NCI-H2227 (cell line): ENCODE data around the gene FUBP1.
"Not testable (repeated sequence)": the region's sequence is repeated elsewhere in the genome, so short reads cannot be mapped to it uniquely, and the experiment has no call there.

ENCODE experiments used
- DNase-seq: peaks from one replicate; lab custom pipeline; 2025; ENCODE audit not compliant: unreplicated experiment; lab: John Stamatoyannopoulos, UW

FUBP1 gene

DNA sequence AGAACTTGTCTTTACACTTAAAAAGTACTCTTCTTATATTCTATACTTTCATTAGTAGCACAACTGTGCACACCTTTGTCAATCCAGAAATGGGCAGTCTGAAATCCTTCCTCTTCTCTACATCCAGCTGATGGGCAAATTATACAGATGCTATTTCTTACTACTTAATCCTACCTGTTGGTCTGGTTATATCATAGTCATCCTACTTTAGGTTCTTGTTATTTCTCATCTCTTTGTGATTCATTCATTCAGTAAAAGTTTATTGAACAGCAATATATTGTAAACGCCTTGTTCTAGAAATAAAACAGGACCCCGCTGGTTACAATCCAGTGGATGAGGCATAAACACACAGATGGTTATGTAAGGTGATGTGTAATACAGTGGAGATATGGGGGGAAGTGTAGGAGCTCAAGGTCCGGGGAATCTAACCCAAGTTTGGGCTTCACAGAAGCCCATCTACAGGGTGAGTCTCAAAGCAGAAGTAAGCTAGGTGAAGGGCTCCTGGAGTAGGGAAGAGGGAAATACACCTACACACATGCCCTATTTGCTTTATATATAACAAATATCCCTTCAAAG lies 11.8 kb upstream of the FUBP1 start:
- no peak for DNase-seq

DNA sequence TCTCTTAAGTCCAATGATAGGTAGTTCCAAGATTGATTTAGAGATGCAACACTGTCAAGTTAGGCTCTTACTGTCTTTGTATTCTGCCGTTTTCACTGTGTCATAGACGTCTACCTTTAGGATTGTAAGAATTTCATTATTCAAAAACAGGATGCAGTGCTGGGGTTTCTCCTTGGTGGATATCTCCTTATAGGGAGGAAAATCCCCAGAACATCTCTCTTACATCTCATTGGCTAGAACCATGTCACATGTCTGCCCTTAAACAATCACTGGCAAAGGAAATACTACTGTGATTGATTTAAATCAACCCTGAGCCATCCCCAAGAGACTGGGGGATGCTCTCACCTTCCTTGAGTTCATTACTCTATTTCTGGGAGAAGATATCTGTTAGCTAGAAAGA lies 10.9 kb upstream of the FUBP1 start:
- DNase-seq: no peak

DNA sequence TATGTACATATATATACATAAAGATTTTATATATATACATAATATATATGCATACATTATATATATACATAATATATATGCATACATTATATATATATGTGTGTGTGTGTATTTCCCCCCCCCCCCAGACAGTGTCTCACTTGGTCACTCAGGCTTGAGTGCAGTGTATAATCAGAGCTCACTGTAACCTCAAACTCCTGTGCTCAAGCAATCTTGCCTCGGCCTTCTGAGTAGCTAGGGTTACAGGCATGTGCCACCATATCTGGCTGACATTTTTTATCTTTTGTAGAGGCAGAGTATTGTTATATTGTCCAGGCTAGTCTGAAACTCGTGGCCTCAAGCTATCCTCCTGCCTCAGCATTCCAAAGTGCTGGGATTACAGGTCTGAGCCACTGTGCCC lies 9.0 kb upstream of the FUBP1 start:
- DNase-seq: no peak

DNA sequence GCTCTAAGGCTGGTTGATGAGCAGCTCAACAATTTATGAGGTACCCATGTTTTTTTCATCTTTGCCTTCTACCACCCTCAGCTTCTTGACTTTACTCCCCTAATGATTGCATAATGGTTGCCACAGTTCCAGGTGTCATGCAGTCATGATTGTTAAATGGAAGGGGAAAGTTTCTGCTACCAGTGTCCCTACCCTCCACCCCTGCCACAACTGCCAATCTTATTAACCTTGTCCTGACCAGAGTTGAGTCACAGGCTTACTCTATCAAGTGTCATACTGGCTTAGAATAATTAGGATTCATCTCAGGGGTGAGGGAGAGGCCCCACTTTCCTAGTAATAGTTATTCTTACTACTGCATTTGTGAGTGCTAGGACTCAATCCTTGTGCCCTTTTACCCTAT lies 7.9 kb upstream of the FUBP1 start:
- no peak for DNase-seq

DNA sequence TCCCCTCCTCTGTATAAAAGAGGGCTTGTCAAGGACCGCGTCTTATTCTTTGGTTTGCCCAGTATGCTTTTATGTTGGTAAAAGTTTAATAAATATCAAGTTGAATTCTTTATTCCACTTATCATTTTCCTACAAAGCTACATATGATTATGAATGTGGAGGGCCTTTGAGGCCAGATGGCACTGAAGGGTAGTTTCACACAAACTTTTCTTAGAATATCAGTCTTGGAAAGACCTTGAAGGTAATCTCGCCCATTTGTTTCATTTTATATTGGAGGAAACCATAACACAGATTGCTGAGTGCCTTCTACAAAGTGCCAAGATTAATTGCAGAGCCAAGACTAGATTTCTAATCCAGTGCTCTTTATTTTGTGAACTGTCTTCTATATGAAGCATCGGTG lies 5.8 kb upstream of the FUBP1 start:
- DNase-seq: no peak

DNA sequence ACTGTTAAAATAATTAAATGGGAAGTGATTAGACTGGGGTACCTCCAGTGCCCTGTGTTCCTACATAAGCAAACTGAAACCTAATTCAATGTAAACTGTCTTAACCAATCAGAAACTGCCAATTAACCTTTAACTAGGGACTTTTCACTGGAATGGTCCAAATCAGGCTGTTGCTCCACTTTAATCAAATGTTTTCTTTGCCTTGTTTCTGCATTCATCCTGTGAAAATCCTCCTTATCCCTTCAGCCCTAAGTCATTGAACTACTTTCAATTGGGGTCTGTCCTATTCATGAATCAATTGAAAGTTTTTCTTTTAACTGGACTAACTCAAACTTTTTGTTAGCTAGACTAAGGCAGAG lies 5.1 kb upstream of the FUBP1 start:
- DNase-seq: no peak

DNA sequence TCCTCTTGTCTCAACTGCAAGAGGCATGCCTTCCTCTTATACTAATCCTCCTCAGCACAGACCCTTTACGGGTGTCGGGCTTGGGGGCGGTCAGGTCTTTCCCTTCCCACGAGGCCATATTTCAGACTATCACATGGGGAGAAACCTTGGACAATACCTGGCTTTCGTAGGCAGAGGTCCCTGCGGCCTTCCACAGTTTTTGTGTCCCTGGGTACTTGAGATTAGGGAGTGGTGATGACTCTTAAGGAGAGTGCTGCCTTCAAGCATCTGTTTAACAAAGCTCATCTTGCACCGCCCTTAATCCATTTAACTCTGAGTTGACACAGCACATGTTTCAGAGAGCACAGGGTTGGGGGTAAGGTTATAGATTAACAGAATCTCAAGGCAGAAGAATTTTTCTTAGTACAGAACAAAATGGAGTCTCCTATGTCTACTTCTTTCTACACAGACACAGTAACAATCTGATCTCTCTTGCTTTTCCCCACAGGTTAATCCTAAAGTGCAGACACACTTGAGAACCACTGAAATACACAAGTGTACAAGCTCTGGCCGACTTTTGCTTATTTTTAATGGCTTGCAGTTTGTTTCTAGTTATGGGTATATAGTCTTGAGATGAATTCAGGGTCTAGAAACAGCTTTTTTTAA lies 4.6 kb upstream of the FUBP1 start:
- not testable (repeated sequence) for DNase-seq

DNA sequence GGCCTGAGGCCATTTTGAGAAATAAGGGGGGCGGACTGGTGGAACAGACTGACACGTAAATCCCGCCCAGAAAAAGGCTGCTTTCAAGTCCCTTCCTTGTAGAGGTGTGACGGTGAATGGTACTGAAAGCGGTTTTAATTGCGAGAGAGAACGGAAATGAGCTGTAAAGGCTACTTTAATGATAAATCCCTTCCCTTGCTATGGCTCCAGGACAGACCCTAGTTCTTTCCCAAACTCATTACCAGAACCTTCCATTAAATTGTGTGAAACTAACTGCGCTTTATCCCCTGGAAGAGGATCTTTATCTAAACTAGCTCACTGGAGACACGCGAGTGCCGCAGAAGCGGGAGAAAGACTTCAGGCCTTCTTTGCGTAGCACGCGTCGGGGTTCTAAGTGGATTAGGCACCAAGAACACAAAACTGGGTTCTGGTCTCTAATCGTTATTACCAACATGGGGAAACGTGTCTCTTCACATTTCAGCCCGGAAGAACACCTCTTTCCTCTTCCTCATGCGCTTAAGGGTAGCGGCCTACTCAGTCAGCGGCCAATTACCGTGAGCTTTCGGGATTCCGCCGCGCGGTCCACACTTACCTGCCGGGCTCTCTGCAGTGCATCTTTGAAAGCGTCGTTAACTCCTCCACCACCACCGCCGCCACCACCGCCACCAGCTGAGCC lies 441 bp downstream of the FUBP1 start:
- DNase-seq: peak; percentile 90

DNA sequence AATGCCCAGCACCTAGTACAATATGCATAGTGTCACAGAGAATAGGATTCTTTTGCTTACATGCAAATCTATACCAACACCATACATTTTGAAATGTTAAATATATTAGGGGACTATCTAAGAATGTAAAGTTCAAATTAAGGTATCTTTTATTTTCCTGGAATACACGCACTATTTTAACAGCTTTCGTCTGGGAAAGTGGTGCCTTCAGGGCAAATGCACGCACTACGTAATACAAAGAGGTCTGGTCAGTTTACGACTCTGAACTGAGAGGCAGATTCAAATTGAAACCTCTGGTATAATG lies 931 bp downstream of the FUBP1 start:
- DNase-seq: no peak

DNA sequence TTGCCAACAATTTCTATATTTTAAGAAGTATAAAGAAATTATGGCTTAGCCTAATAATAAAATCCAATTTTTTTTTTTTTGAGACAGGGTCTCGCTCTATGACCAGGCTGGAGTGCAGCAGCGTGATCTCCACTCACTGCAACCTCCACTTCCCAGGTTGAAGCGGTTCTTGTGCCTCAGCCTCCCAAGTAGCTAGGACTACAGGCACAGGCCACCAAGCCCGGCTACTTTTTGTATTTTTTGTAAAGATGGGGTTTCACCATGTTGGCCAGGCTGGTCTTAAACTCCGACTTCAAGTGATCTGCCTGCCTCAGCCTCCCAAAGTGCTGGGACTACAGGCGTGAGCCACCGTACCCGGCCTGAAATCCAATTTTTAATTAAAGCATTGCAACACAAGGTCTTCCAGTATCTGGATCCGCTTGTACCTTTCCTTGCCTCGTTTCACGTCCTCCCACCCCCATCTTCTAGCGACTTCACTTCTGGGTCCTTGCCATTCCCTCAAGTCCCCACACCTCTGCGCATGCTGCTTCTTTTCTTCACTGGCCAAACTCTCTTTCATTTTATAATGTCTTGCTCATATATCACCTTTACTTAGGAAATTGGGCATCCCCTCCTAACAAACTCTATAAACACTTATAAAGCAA lies 2.3 kb downstream of the FUBP1 start:
- no peak for DNase-seq

DNA sequence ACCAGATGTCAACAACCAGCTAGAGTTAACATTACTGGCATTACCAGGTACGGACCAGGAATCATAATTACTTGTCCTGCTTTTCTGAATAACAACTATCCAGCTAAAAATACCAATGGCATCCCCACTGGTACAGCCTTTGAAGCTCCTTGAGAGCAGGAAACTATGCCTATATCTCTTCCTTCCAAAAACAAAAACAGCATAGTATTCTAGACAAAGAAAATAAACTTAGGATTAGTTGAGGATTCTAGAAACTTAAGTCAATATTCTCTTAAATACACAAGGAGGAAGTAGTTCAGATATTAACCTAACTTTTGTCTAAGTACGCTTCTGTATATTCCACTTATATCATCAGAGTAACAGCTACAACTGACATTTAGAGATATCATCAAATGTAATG lies 3.0 kb downstream of the FUBP1 start:
- no peak for DNase-seq

DNA sequence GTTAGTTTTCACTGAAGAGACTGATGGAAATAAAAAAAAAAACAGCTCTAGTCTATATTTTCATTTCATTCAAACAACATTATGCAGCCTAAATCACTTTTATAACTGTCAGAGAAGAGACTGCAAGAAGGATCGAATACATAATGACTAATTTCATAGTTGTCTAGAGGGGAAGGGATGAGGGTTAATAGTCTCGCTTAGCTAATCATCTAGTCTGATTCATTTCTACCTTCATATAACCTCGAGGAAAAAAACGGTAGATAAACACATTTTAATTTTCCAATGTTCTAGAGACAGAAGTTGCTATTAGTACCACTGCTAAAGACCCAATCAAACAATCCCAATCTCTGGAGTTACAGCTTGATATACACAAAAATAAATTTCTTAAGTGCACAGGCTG lies 3.5 kb downstream of the FUBP1 start:
- no peak for DNase-seq

DNA sequence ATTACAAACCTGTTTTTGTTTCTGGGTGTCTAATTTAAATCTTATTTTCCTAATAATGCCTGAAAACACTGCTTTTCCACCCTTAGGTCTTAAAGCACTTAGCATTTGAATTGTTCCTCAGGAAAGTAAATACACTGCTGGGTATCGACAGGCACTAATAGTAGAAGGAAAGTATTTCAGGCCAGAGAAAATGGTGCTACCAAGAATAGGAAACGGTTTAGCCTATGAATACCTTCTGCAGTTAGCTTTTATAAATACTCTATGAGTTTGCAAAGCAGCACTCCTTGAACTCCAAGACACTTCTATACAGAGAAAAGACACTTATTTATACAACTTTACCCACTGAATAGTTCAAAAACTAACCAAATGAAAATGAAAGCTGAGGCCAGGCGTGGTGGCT lies 6.8 kb downstream of the FUBP1 start:
- no peak for DNase-seq

DNA sequence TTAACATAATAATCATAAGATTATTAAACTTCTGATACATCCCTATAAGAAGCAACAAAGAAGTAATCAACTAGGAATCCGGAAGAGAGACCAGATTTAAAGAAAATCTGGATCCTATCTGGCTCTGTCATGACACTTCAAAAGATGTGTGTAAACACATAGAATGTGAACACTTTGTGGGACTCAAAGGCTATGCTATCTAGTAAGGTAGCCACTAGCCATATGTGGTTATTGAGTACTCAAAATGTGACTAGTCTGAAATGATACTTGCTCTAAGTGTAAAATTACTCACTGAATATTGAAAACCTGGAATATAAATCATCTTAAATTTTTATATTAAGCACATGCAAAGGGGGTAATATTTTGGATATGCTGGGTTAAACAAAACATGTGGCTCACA lies 8.7 kb downstream of the FUBP1 start:
- no peak for DNase-seq

DNA sequence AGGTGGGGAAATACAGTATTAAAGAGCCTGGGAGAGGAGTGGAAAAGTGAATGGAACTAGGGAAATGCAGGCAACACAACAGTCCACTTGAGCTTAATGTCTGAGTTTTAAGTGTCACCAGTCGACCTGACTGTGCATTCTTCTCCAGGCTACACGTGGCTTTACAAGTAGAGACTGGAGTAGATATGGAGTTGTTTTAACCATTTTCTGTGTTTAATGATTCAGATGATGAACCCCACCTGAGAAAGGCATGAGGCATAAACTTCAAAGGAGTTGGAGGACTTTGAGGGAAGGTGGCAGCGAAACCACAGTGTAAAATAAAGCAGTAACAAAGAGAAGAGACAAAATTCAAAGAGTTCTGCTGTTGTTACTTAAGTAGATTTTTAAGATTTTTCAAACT lies 12.6 kb downstream of the FUBP1 start:
- DNase-seq: no peak

DNA sequence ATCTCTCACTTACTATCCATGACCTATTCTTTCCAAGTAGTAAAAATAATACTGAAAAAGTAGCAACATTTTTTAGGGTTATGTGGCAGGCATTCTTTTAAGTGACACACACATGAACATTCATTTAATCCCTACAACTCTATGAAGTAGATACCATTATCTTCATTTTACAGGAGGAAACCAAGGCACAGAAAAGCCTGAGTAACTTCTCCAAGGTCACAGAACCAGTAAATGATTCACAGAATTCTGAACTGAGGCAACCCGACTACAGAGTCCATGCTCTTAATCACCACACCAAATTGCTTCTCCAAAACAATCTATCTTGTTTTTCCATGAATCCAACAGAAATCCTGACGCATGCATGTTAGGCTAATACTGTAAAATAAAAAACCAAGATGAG lies 17.5 kb downstream of the FUBP1 start:
- no peak for DNase-seq

DNA sequence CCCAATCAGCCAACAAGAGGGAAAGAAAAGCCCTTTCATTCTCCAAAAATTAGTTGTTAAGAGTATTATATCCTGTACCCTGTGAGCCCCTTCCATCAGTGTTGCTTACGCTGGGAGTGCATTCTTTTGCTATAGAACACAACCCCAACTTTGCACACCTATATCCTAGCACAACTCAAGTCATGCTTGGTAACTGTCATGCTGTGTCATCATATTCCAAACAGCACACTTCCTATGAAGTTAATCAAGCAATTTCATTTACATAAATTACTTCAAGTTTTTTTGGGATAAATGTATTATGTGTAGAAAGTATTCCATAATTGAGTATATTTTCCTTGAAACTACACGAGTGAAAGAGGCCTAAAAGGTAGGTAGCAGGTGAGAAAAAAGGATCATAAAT lies 20.0 kb downstream of the FUBP1 start:
- DNase-seq: no peak

DNA sequence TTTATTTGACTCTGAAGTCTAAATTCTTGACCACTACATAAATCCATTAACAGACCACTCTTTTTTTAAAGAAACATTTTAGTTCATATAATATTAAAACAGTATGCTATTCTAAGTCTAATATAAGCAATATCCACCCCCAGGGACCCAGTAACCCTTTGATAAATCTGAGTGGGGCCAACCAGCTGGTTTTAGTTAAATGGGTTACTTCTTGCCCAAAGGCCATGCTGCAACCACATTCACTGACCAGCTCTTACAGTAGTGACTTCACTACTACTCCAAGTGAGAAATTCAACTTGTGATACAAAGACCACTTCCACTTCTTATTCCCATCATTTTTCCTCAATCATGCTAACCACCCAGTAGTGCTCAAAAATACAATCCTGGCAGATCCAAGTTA lies 20.5 kb downstream of the FUBP1 start:
- DNase-seq: no peak

DNA sequence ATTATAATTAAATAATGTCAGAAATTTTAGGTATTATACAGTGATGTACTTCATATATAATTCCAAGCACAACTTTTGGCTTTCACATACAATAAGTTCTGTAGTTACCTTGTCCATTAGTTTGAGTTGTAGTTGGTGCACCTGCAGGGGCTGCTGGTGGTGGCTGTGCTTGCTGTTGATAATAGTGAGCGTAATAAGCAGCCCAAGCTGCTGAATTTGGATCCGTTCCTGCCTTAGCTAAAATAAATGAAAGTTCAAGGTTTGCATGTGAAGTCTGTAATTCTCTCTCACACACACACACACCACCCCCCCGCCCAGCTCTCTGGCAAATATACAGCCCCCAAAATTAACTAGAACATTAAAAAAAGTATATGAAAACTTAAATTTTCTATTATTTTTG lies 22.4 kb downstream of the FUBP1 start:
- no peak for DNase-seq

DNA sequence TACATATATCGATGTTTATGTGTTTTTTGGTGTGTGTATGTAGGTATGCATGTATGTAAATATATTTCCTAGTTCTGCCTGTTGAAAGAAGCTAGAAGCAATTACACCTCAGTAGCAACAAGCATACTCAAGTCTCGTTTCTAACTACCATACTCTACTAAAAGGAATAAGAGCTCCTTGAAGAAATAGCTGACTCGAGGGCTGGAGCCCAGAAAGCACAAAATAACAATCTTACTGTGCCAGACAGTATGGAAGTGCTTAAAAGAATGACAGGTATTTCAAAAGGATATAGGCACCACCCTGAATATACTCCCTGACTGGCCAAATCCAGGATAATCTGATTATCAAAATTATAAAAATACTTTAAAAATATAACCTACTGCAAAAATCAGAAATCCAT lies 23.2 kb downstream of the FUBP1 start:
- no peak for DNase-seq

DNA sequence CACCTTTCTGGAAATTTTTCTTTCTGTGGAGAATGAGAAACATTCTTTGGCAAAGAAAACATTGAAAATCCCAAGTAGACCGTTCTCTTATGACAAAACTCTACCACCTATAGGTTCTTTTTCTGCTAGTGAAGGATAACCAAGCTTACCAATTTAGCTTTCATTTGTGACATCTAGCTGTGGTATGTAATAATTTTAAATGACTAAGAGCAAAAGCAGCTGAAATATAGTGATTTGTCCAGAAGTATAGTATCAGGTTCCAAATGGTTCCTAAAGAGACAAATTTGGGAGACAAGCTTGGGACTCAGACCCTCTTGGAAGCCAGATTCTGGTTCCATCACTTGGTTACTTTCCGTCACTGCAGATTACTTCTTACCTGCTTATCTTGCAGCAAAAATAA lies 24.4 kb downstream of the FUBP1 start:
- no peak for DNase-seq

DNA sequence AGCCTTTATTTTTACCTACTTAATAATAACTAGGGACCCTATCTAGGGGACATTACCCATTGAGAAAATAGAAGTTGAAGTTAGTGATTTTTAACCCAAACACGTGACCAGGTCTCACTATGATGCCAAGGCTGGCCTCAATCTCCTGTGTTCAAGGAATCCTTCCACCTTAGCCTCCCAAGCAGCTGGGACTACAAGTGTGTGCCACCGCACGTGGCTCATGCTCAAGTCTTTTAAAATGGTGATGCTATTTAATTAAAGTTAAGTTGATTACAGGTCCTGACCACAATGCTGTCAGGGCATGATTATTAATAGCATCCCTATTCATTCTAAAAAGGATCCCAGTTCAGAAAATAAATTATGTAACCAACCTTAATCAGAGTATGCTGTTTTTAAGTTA lies 25.0 kb downstream of the FUBP1 start:
- DNase-seq: no peak

DNA sequence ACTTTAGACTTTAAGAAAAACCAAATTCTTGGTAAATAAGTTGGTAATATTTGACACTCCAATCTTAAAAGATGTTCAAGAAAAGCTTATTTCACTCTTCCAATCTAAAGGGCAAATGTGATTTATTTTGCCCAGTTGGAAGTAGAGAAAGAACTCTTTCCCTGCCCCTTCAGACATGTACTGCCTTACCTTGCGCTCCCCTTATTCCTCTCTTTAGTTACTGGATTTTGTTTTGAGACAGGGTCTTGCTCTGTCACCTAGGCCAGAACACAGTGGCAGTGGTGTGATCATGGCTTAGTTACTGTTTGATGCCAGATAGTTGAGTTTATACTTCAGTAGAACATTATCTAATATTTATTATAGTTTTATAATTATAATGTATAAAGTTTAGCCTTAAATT lies 27.5 kb downstream of the FUBP1 start:
- DNase-seq: no peak
